Progenitor cell of endocrine pancreas (in vitro differentiated cells): ENCODE data around the gene CSE1L. TPM values are rescaled to one million over a fixed set of nuclear protein-coding genes. Genes with fewer than 3 reads are reported as not detected.
A peak's percentile ranks its signal among the peaks of the same experiment; 100 is the strongest.
"Not testable (repeated sequence)": the region's sequence is repeated elsewhere in the genome, so short reads cannot be mapped to it uniquely, and the experiment has no call there.

Experiments
- DNase-seq: peaks from one replicate; pipeline ENCODE4 v3.0.0; 2021; ENCODE audit warnings: low spot score; ENCODE audit not compliant: unreplicated experiment
- H3K27ac Mint-ChIP-seq: 2 replicates; pipeline ENCODE4 v1.8.0; 2021; ENCODE audit warnings: mild to moderate bottlenecking, moderate library complexity, mixed read lengths
- H3K27me3 Mint-ChIP-seq: 2 replicates; pipeline ENCODE4 v1.8.0; 2021; ENCODE audit warnings: mixed read lengths
- H3K36me3 Mint-ChIP-seq: 2 replicates; pipeline ENCODE4 v1.8.0; 2022; ENCODE audit warnings: mixed read lengths; ENCODE audit not compliant: insufficient read depth
- H3K4me1 Mint-ChIP-seq: 2 replicates; pipeline ENCODE4 v1.8.0; 2021; ENCODE audit warnings: low read depth, mixed read lengths
- H3K4me3 Mint-ChIP-seq: 2 replicates; pipeline ENCODE4 v1.8.0; 2021; ENCODE audit warnings: low read depth, mild to moderate bottlenecking, moderate library complexity, mixed read lengths
- H3K9me3 Mint-ChIP-seq: 2 replicates; pipeline ENCODE4 v1.8.0; 2021; ENCODE audit warnings: low read depth, mixed read lengths
- total RNA-seq: library from RNA; stranded (reverse); gene quantifications from 2 replicates; pipeline ENCODE4 v1.2.1, GENCODE V29; 2021
- TF ChIP-seq, protein P1 (sequence below): fragments of 200-600 bp; sonication (generic); IDR thresholded peaks from one replicate; pipeline ENCODE4 v1.5.0; 2021; ENCODE audit warnings: antibody characterized with exemption, mild to moderate bottlenecking; ENCODE audit not compliant: unreplicated experiment

The CSE1L gene
- total RNA-seq, 1 donor from 2014 or later = 99.9 TPM

DNA sequence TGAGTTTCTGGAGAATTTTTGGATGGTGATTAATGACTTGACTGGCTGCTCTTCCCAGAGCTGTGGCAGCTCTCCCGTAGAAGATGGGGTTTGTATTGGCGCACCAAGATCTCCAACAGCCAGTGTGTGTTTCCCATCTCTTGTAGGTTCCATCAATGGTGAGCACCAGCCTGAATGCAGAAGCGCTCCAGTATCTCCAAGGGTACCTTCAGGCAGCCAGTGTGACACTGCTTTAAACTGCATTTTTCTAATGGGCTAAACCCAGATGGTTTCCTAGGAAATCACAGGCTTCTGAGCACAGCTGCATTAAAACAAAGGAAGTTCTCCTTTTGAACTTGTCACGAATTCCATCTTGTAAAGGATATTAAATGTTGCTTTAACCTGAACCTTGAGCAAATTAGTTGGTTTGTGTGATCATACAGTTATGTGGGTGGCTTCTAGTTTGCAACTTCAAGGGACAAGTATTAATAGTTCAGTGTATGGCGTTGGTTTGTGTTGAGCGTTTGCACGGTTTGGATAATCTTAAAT is 50.2 kb downstream of the CSE1L start:
- no peak overlapping the region for H3K27ac Mint-ChIP-seq
- no peak for DNase-seq
- no peak overlapping the region for H3K4me3 Mint-ChIP-seq
- H3K9me3 Mint-ChIP-seq = no peaks in the 10 kb centered on the region
- H3K36me3 Mint-ChIP-seq = peaks cover 31% of the 10 kb centered on the region
- no peaks in the 10 kb centered on the region for H3K27me3 Mint-ChIP-seq
- H3K4me1 Mint-ChIP-seq = peaks cover 5% of the 10 kb centered on the region
- TF ChIP-seq, protein P1, sequence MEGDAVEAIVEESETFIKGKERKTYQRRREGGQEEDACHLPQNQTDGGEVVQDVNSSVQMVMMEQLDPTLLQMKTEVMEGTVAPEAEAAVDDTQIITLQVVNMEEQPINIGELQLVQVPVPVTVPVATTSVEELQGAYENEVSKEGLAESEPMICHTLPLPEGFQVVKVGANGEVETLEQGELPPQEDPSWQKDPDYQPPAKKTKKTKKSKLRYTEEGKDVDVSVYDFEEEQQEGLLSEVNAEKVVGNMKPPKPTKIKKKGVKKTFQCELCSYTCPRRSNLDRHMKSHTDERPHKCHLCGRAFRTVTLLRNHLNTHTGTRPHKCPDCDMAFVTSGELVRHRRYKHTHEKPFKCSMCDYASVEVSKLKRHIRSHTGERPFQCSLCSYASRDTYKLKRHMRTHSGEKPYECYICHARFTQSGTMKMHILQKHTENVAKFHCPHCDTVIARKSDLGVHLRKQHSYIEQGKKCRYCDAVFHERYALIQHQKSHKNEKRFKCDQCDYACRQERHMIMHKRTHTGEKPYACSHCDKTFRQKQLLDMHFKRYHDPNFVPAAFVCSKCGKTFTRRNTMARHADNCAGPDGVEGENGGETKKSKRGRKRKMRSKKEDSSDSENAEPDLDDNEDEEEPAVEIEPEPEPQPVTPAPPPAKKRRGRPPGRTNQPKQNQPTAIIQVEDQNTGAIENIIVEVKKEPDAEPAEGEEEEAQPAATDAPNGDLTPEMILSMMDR = no peak

GRCh38 chr20:49097159-49097558 is 51.0 kb downstream of the CSE1L start:
- DNase-seq = no peak
- peak overlapping the region; percentile 35 for H3K27ac Mint-ChIP-seq
- H3K4me3 Mint-ChIP-seq = no peak overlapping the region
- H3K27me3 Mint-ChIP-seq = no peaks in the 10 kb centered on the region
- TF ChIP-seq, protein P1 = no peak
- peaks cover 34% of the 10 kb centered on the region for H3K36me3 Mint-ChIP-seq
- no peaks in the 10 kb centered on the region for H3K9me3 Mint-ChIP-seq
- no peaks in the 10 kb centered on the region for H3K4me1 Mint-ChIP-seq

- peaks cover 38% of the 10 kb centered on the region for H3K36me3 Mint-ChIP-seq
- no peak overlapping the region for H3K27ac Mint-ChIP-seq
- H3K4me3 Mint-ChIP-seq = no peak overlapping the region
- no peak for DNase-seq
- H3K9me3 Mint-ChIP-seq = no peaks in the 10 kb centered on the region
- TF ChIP-seq, protein P1 = no peak
- no peaks in the 10 kb centered on the region for H3K4me1 Mint-ChIP-seq
- H3K27me3 Mint-ChIP-seq = no peaks in the 10 kb centered on the region
Measured at GRCh38 chr20:49098136-49098535, 52.0 kb downstream of the CSE1L start.

DNA sequence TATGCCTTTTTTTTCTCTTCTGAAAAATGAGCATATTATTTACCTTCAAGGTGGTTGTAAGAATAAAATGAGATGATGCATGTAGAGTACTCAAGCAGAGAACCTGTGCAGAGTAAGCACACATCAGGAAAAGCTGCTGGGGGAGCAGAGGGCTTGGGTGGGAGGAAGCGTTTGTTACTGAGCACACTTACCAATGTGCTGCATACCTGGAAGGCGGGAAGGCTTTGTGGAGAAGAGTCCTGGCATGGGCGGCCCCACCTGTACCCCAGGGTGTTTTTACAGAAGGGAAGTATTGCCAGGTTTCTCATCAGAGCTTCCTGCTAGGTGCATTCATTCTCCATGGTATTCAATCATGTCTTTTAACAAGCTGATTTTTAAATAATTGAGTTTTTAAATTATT is 52.9 kb downstream of the CSE1L start:
- no peak for DNase-seq
- Mint-ChIP-seq H3K27ac (no peak overlapping the region), H3K4me3 (no peak overlapping the region), H3K9me3 (no peaks in the 10 kb centered on the region), H3K4me1 (peaks cover 1% of the 10 kb centered on the region), H3K36me3 (peaks cover 36% of the 10 kb centered on the region), H3K27me3 (no peaks in the 10 kb centered on the region)
- TF ChIP-seq, protein P1 = no peak

DNA sequence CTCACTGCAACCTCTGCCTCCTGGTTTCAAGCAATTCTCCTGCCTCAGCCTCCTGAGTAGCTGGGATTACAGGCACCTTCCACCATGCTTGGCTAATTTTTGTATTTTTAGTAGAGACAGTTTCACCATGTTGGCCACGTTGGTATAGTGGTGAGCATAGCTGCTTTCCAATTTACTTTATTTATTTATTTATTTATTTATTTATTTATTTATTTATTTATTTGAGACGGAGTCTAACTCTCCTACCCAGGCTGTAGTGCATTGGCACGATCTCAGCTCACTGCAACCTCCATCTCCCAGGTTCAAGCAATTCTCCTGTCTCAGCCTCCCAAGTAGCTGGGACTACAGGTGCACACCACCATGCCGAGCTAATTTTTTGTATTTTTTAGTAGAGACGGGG is 54.2 kb downstream of the CSE1L start:
- not testable (repeated sequence) for H3K9me3 Mint-ChIP-seq, H3K27ac Mint-ChIP-seq, H3K4me3 Mint-ChIP-seq, H3K4me1 Mint-ChIP-seq, DNase-seq, H3K27me3 Mint-ChIP-seq
- peaks cover 33% of the 10 kb centered on the region for H3K36me3 Mint-ChIP-seq

GRCh38 chr20:49100972-49101371 is 54.9 kb downstream of the CSE1L start:
- Mint-ChIP-seq H3K36me3 (peaks cover 34% of the 10 kb centered on the region), H3K27ac (no peak overlapping the region), H3K4me3 (no peak overlapping the region), H3K9me3 (no peaks in the 10 kb centered on the region), H3K27me3 (no peaks in the 10 kb centered on the region), H3K4me1 (peaks cover 4% of the 10 kb centered on the region)
- no peak for DNase-seq
- TF ChIP-seq, protein P1 = no peak
